Cortex of kidney (tissue), 1 donor: ENCODE results near the gene LSMEM2.
"Not testable (repeated sequence)": the region's sequence is repeated elsewhere in the genome, so short reads cannot be mapped to it uniquely, and the experiment has no call there.

ENCODE experiments used
- DNase-seq: peaks from one replicate; lab custom pipeline; 2025; lab: John Stamatoyannopoulos, UW

The LSMEM2 gene

GRCh38 chr3:50278123-50278879, 586 bp upstream of the LSMEM2 start:
- no peak for DNase-seq

GRCh38 chr3:50279255-50280016, 549 bp downstream of the LSMEM2 start:
- DNase-seq: no peak

GRCh38 chr3:50284121-50284520, 5.2 kb downstream of the LSMEM2 start:
- not testable (repeated sequence) for DNase-seq

DNA sequence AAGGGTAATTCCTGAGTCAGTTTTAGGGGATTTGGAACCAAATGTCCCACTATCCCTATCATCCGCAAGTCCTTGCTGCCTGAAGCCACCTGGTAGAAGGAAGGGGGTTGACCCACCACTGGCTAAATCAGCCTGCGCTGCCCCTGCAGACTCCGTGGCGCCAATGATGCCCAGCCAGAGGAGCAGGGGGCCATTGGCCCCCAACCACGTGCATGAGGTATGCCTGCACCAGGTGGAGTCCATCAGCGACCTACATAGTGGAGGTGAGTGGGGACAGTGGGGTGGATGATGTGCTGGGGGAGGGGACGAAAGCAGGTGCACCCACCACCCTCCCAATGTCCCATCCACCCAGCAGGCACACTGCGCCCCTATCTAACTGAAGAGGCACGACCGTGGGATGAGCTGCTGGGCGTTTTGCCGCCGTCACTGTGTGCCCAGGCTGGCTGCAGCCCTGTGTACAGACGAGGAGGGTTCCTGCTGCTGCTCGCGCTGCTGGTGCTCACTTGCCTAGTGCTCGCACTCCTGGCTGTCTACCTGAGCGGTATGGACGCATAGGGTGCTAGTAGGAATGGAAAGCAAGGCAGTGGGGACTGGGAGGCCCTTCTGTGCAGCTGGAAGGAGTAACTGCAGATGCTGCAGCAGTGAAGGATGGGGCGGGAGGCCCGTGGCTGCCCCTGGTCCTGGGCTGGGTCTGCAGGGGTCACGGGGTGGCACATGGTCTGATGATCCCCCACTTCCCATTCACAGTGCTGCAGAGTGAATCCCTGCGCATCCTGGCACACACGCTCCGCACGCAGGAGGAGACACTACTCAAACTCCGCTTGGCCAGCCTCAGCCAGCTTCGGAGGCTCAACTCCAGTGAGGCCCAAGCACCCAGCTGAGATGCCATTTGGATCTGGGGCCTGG, 7.7 kb downstream of the LSMEM2 start:
- no peak for DNase-seq

GRCh38 chr3:50287262-50287661, 8.4 kb downstream of the LSMEM2 start:
- no peak for DNase-seq

- DNase-seq: no peak
Measured at GRCh38 chr3:50288387-50289007, 9.6 kb downstream of the LSMEM2 start.

DNA sequence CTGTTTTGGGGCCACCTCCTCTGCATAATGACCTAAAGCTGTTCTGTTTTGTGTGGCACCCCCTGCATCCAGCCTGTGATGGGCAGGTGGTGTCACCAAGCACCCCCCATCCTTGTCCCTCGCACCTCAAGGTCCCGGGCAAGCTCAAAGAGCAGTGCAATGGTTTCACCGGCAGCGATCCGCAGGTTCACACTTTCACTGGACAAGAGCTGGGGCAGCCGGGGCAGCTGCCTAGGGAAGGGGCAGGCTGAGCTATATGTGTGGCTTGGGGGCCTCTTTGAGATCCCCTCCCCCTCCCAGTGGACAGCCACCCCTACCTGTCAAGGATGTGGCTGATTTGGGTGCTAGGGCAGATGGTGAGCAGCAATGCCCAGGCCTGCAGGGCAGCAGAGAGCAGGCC, 10.2 kb downstream of the LSMEM2 start:
- no peak for DNase-seq

GRCh38 chr3:50290161-50290641, 11.3 kb downstream of the LSMEM2 start:
- DNase-seq: no peak

DNA sequence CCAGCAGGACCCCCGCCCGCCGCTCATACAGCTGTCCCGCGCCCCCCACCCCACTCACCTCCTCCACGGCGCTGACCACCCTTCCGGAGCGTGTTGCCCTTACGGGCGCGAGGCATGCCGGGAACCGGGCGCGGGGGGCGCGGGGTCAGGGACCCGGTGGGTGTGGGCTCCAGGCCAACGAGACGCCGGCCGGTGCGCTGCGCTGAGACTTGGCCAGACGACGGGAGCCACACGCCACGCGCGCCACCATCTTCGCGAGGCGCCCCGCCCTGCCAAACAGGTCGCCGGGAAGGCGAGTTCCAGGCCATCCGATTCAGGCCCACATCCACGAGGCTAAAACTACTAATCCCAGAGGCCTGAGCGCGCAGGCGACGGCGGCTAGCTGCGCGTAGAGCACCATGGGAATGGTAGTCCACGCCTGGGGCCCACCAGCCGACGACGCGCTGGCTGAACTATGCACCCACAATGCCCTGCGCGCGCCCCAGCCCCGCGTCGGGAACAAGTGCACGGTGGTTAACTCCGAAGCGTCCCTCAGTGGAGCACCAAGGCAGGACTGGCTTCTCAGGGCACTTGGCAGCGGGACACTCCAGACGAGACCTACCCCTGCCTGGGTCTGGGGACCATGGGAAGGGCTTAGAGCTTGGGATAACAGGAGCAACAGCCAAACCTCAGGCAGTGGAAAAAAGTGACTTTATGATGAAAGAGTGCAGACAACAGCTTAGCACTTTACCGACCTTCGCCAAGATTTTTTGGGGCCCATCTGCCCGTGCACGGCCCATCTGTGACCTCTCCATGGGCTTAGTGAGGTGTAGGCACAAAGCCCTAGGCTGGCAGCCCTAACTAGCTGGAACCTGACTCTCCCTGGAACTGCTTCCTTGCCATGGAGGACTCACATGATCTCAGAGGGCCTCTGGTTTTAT, 13.5 kb downstream of the LSMEM2 start, which contains the start of gene IFRD2:
TSS of gene IFRD2 (minus strand) at position 271 of the 920 bp plus-strand sequence. CDS start at position 116, 155 bp downstream.
- DNase-seq: no peak

DNA sequence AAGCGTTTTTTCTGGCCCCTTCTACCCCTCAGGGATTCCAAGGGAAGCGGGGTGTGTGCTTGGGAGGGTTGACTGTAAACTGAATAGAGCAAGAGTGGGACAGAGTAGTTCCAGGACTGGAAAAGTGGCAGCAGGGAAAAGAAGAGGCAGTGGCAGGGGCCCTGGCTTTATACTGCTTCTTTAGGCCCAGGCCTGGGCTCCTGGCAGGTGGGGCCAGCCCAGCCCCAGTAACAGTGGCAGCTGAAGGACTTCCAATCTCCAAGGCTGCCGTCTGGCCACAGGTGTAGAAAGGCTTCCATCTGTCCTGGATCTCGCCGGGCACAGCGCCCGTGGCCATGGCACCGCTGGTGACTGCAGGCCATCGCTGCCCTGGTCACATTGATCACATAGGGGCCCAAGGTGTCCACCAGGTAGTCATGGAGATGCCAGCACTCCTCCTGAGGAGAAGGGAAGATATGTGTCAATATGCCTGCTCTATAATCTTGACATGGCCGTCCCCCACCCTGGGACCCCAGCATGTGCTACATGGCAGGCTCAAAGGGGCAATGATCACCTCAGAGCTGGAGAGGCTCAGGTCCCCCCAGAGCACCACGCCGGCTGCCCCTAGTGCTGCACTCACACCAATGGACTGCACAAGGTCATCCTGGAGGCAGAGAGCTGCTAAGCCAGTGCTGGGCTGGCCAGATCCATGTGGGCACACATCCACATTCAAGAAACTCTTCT, 14.4 kb downstream of the LSMEM2 start:
- no peak for DNase-seq

DNA sequence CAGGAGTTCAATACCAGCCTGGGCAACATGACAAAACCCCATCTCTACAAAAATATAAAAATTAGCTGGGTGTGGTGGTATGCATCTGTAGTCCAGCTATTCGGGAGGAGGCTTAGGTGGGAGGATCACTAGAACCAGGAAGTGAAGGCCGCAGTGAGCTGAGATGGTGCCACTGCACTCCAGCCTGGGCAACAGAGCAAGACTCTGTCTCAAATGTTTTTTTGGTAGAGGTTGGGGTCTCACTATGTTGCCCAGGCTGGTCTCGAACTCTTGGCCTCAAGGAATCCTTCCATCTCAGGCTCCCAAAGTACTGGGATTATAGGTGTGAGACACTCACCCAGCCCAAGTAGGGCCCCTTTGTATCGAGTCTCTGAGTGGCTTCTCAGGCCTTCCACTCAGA, 15.2 kb downstream of the LSMEM2 start:
- DNase-seq: no peak

- DNase-seq: no peak
Measured at GRCh38 chr3:50294492-50295403, 15.9 kb downstream of the LSMEM2 start.

DNA sequence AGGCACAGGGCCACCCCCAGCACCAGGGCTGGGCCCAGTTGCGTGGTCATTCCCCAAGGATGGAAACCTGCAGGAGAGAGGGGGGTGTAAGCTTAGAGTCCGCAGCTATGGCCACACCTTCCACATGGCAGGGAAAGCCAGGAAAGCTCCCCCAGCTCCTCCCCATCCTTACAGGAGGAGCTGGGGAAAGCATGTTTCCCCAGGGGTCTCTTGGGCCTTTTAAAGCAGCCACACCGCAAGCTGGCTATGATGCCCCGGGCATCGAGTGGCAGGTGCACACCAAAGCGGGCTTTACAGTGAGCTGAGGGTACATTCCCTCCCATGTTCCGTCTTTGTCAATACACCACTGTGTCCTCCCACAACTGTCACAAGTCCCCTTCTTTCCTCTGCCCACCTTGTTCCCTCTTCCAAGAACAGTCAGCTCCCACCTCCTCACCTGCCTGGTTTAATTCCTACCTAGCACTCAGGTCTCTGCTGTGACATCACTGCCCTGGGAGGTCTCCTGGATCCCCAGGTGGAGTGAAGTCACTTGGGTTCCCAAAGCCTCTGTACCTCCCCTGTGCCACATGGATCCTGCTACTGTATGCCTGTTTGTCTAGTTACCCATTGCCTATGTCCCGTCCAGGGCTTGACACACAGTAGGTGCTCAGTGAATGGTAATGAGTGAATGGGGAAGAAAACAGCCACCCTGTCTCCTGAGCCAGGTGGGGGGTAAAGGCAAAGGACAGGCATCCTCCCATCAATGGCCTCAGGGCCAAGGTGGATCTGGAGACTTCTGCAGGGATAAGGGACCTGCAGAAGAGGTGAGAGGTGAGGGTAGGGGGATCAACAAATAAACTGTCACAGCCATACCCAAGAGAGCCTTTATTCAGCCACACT, 16.9 kb downstream of the LSMEM2 start:
- no peak for DNase-seq

- no peak for DNase-seq
Measured at GRCh38 chr3:50296721-50297383, 18.0 kb downstream of the LSMEM2 start.

- no peak for DNase-seq
Measured at GRCh38 chr3:50297384-50297775, 18.5 kb downstream of the LSMEM2 start.

GRCh38 chr3:50297896-50298725, 19.2 kb downstream of the LSMEM2 start:
- no peak for DNase-seq
